CD4-positive, alpha-beta T cell treated with Interleukin-4 for 4 hours (primary cell): Measurements from ENCODE around the gene TRDN.
"Not testable (repeated sequence)": the region's sequence is repeated elsewhere in the genome, so short reads cannot be mapped to it uniquely, and the experiment has no call there.

Experiments used
- DNase-seq: peaks from one replicate; pipeline ENCODE4 v3.0.0-alpha.2; 2020

TRDN gene

DNA sequence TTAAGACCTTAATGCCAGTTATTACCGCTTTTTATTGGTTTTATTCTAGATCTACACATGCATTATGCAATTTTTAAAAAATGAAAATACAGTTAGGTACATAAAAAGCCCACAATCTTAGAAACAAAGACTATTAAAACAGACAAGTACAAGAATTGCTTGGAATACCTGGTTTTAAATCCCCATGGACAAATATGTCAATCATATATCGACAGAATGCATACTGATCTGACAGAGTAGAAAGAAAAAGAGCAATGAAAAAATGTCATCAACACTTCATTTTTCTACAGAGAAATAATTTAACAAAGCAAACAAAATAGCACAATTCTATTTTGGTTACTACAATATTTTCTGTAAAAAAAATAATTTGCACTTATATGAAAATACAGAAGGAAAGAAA lies 139.7 kb downstream of the TRDN start:
- no peak for DNase-seq

DNA sequence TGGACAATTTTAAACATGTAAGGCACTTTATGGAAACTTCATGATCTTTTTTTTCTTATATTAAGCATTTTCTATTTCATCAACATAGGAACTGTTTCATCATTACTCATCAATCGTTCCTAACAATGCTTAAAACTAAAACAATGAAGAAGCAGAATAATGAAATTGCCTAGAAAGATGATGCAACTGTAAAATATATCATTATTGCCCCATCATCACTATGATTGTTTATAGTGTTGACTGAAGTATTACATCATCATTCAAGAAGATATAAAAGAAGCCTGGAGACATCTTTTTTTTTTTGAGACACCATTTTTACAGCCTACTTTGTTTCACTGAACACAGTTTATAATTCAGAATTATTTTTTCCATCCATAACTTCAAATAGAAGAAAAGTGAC lies 147.2 kb downstream of the TRDN start:
- DNase-seq: no peak

- DNase-seq: no peak
Observed at GRCh38 chr6:123480986-123481385, 155.8 kb downstream of the TRDN start.

GRCh38 chr6:123472025-123472702 lies 164.6 kb downstream of the TRDN start:
- DNase-seq: not testable (repeated sequence)

DNA sequence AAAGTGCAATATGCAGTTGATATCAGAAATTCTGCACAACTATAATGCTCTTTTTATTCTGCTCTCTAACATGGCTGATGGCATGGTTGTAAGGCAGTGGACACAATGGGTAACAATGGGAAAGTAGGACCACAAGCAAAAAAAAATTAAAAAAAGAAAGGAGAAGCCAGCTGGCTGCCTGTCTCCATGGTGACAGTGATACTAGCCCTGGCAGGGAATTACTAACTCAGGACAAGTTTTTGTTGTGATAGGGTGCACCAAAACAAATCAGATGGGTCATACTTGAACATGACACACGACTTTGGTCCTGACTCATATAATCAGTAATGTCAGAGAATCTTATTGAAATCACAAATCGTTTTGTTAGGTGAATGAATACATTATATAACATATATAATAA lies 169.4 kb downstream of the TRDN start:
- DNase-seq: no peak

- no peak for DNase-seq
Observed at GRCh38 chr6:123462152-123462551, 174.6 kb downstream of the TRDN start.

GRCh38 chr6:123458218-123458617 lies 178.5 kb downstream of the TRDN start:
- no peak for DNase-seq

GRCh38 chr6:123456836-123457235 lies 179.9 kb downstream of the TRDN start:
- DNase-seq: no peak

GRCh38 chr6:123454448-123454847 lies 182.3 kb downstream of the TRDN start:
- no peak for DNase-seq

- DNase-seq: not testable (repeated sequence)
Observed at GRCh38 chr6:123453071-123453470, 183.7 kb downstream of the TRDN start.

DNA sequence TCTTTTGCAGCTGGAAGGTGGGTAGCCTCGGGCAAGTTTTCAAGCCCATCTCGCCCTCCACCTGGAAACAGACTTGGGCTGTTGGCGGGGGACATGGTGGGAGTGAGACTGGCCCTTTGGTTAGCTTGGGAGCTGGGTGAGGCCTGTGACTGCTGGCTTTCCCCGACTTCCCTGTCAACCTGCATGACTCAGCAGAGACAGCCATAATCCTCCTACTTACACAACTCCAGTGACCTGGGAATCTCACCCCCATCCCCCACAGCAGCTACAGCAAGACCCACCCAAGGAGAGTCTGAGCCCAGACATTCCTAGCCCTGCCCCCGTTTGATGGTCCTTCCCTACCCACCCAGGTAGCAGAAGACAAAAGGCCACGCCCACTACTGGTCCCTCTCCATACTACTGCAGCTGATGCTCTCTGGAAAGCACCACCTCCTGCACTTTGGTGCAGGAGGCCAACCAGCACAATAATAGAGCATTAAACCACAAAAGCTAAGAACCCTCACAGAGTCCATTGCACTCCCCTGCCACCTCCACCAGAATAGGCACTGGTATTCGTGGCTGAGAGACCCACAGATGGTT lies 188.4 kb downstream of the TRDN start:
- no peak for DNase-seq

DNA sequence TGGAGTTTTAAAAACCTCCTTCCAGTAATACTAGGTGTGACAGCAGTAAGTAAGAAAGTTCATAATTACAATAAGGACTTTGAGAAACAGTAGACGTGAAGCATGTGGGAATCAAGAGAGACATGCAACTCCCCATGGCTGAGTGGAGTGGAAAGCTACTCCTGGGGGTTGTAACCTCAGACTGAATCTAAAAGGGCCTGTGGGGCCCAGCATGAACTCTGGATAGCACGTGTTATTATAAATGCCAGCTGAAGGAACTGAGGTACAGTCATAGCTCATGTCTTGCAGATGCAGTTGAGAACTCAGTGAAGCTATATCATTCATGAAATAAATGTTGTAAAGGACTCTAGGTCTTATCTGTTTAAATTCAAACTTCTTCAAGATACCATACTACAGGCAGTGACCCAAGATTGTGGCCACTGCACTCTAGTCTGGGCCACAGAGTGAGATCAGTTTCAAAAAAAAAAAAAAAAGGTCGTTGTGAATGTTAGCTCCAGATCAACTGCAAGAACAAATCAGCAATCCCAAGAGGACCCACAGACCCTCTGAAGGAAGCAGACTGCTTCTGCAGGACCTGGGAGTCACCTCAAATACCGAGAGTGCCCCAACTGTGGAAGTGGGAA lies 189.3 kb downstream of the TRDN start:
- no peak for DNase-seq

- no peak for DNase-seq
Observed at GRCh38 chr6:123439371-123439770, 197.4 kb downstream of the TRDN start.

- no peak for DNase-seq
Observed at GRCh38 chr6:123434186-123434585, 202.6 kb downstream of the TRDN start.

GRCh38 chr6:123430970-123431369 lies 205.8 kb downstream of the TRDN start:
- no peak for DNase-seq

- DNase-seq: no peak
Observed at GRCh38 chr6:123427008-123427407, 209.7 kb downstream of the TRDN start.

- DNase-seq: no peak
Observed at GRCh38 chr6:123423130-123423529, 213.6 kb downstream of the TRDN start.

- DNase-seq: no peak
Observed at GRCh38 chr6:123420512-123420911, 216.2 kb downstream of the TRDN start.

DNA sequence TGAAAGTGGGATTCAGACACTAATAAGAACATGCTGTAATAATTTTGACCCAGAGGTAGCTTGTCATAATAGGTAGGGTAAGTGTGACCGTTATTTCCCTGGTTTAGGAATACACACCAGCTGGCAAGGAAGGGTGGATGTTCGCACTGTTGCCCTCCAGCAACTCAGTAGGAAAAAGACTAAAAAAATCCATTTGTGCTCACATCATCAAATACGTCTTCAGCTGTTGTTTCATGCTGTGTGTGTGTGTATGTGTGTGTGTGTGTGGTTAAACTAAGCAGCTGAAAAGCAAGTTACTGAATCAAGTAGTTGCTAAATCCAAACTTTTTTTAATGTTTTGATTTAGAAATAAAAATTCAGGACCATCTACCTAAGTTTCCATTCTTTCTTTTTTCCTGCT lies 218.7 kb downstream of the TRDN start:
- no peak for DNase-seq

- no peak for DNase-seq
Observed at GRCh38 chr6:123417535-123417934, 219.2 kb downstream of the TRDN start.

- peak; percentile 30 for DNase-seq
Observed at GRCh38 chr6:123415844-123416468, 220.8 kb downstream of the TRDN start.

DNA sequence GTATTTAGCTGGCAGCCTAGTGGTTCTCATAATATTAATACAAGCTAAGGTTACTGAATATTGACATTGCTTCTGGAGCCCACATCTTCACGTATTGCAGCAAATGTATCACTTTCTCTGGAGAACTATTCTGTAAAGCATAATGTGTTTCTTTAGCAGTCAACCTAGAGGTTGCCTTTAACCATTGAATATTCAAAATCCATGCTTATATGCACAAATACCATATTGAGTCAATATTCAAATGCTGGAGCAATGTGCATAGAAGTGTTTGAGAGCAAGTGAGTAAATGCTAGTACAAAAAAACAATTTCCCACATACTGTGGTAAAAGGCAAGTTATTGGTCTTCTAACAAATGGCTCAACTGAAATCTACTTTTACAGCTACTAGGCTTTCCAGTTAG lies 231.8 kb downstream of the TRDN start:
- no peak for DNase-seq

DNA sequence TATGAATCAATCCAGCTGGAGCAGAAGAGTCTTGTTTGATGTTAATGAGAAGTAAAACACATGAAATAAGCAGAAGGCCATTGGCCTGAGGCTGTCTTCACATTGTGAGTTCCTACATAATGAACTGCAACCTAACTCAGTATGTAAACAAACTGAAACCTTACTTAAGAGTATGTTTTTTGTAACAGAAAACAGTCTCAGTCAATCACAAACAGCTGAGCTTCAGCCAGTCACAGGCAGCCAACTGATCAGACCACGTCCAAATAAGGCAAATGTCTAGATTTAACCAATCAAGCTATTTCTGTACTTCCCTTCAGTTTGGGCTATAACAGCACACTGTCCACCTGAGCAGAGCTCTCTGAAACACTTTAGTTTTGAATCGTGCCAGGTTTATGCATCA lies 234.7 kb downstream of the TRDN start:
- no peak for DNase-seq

- no peak for DNase-seq
Observed at GRCh38 chr6:123398072-123398471, 238.7 kb downstream of the TRDN start.
